ENCODE data around the gene CAPNS2. TPM values are rescaled to one million over a fixed set of nuclear protein-coding genes. Genes with fewer than 3 reads are reported as not detected.

Gene CAPNS2
- total RNA-seq, 1 donor from 2014 or later: not detected

- Mint-ChIP-seq H3K27ac (ENCODE audit: unreplicated experiment) (no peak overlapping the region), H3K9me3 (ENCODE audit: unreplicated experiment) (peaks cover 2% of the 10 kb centered on the region), H3K4me1 (ENCODE audit: low read depth, unreplicated experiment) (peaks cover 6% of the 10 kb centered on the region), H3K4me3 (ENCODE audit: unreplicated experiment) (peak overlapping the region; percentile 16), H3K27me3 (ENCODE audit: unreplicated experiment) (peaks cover 2% of the 10 kb centered on the region), H3K36me3 (ENCODE audit: unreplicated experiment) (no peaks in the 10 kb centered on the region)
- no peak for TF ChIP-seq CTCF (IDR thresholded peaks at IDR 0.05; ENCODE audit: partially characterized antibody, unreplicated experiment)
- no peak for DNase-seq
These were observed 2.5 kb downstream of the CAPNS2 start for GRCh38 chr16:55569025-55569424.

- Mint-ChIP-seq H3K4me1 (ENCODE audit: low read depth, unreplicated experiment) (peaks cover 6% of the 10 kb centered on the region), H3K36me3 (ENCODE audit: unreplicated experiment) (no peaks in the 10 kb centered on the region), H3K27me3 (ENCODE audit: unreplicated experiment) (peaks cover 2% of the 10 kb centered on the region), H3K27ac (ENCODE audit: unreplicated experiment) (no peak overlapping the region), H3K9me3 (ENCODE audit: unreplicated experiment) (peaks cover 2% of the 10 kb centered on the region), H3K4me3 (ENCODE audit: unreplicated experiment) (no peak overlapping the region)
- no peak for TF ChIP-seq CTCF (IDR thresholded peaks at IDR 0.05; ENCODE audit: partially characterized antibody, unreplicated experiment)
- DNase-seq: no peak
These were observed 3.7 kb downstream of the CAPNS2 start for GRCh38 chr16:55570159-55570558.

- Mint-ChIP-seq H3K9me3 (ENCODE audit: unreplicated experiment) (peaks cover 2% of the 10 kb centered on the region), H3K27ac (ENCODE audit: unreplicated experiment) (no peak overlapping the region), H3K4me3 (ENCODE audit: unreplicated experiment) (no peak overlapping the region), H3K36me3 (ENCODE audit: unreplicated experiment) (no peaks in the 10 kb centered on the region), H3K4me1 (ENCODE audit: low read depth, unreplicated experiment) (peaks cover 6% of the 10 kb centered on the region), H3K27me3 (ENCODE audit: unreplicated experiment) (peaks cover 2% of the 10 kb centered on the region)
- no peak for DNase-seq
- no peak for TF ChIP-seq CTCF (IDR thresholded peaks at IDR 0.05; ENCODE audit: partially characterized antibody, unreplicated experiment)
These were observed 4.9 kb downstream of the CAPNS2 start for GRCh38 chr16:55571191-55571897.

DNA sequence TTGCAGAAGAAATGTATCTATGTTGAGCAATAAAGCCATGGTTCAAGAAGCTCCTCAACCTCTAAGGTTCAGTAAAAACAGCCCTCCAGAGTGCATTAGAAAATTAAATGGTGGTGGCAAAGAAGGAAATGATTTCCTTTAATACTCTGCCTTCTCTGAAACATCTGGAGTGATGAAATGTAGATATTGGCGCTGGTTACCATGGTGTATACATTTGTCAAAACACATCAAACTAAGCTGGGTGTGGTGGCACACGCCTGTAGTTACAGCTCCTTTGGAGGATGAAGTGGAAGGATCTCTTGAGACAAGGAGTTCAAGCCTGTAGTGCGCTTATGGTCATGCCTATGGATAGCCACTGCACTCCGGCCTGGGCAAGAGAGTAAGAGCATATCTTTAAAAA, 6.0 kb downstream of the CAPNS2 start:
- no peaks in the 10 kb centered on the region for H3K36me3 Mint-ChIP-seq (ENCODE audit: unreplicated experiment)
- H3K4me3 Mint-ChIP-seq (ENCODE audit: unreplicated experiment): no peak overlapping the region
- no peaks in the 10 kb centered on the region for H3K27me3 Mint-ChIP-seq (ENCODE audit: unreplicated experiment)
- no peak overlapping the region for H3K27ac Mint-ChIP-seq (ENCODE audit: unreplicated experiment)
- peaks cover 5% of the 10 kb centered on the region for H3K4me1 Mint-ChIP-seq (ENCODE audit: low read depth, unreplicated experiment)
- no peak for DNase-seq
- no peak for TF ChIP-seq CTCF (IDR thresholded peaks at IDR 0.05; ENCODE audit: partially characterized antibody, unreplicated experiment)
- H3K9me3 Mint-ChIP-seq (ENCODE audit: unreplicated experiment): peaks cover 2% of the 10 kb centered on the region

DNA sequence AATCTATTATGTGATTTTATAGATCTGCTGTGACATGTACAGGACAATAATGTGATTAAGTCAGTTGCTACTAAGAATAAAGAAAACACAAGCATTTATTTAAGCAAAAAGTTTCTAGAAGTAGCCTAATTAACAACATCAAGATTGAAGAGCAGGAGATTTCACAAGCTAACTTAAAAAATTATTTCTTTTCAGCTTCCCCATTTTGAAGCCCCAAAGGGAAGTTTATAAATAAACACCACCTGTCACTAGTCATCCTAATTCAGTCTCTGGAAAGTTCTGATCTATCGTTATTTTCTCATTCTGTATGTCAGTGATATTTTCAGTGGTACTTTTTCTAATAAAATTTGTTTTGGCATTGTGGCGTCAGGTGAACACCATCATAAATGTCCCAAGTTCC, 8.3 kb downstream of the CAPNS2 start:
- Mint-ChIP-seq H3K9me3 (ENCODE audit: unreplicated experiment) (peaks cover 2% of the 10 kb centered on the region), H3K27me3 (ENCODE audit: unreplicated experiment) (no peaks in the 10 kb centered on the region), H3K27ac (ENCODE audit: unreplicated experiment) (no peak overlapping the region), H3K4me1 (ENCODE audit: low read depth, unreplicated experiment) (no peaks in the 10 kb centered on the region), H3K36me3 (ENCODE audit: unreplicated experiment) (no peaks in the 10 kb centered on the region), H3K4me3 (ENCODE audit: unreplicated experiment) (no peak overlapping the region)
- no peak for DNase-seq
- no peak for TF ChIP-seq CTCF (IDR thresholded peaks at IDR 0.05; ENCODE audit: partially characterized antibody, unreplicated experiment)

All from glutamatergic neuron (in vitro differentiated cells).